BJ (cell line): ENCODE results near the gene MAP2K4. TPM values are rescaled to one million over a fixed set of nuclear protein-coding genes. Genes with fewer than 3 reads are reported as not detected.

ENCODE experiments used
- CTCF ChIA-PET: fragments of 350-600 bp; formaldehyde crosslinking; extraction: SDS; loops from one replicate; lab custom pipeline; 2021; ENCODE audit warnings: antibody characterized with exemption, inconsistent platforms; lab: Yijun Ruan, JAX
- POLR2A ChIA-PET: fragments of 300-600 bp; sonication (Branson Sonifier 250); formaldehyde crosslinking; extraction: SDS; loops from one replicate; lab custom pipeline; 2021; ENCODE audit warnings: antibody characterized with exemption; lab: Charles Lee
- DNase-seq: peaks from one replicate; pipeline ENCODE4 v3.0.0-alpha.2; 2011; ENCODE audit warnings: low read depth
- H3K27me3 ChIP-seq: 2 replicates; pipeline ENCODE4 v1.6.0; 2011; ENCODE audit warnings: low read length; ENCODE audit not compliant: control insufficient read depth, insufficient read depth
- H3K36me3 ChIP-seq: 2 replicates; pipeline ENCODE4 v1.5.1; 2011; ENCODE audit warnings: low read length; ENCODE audit not compliant: control insufficient read depth, insufficient read depth
- H3K4me3 ChIP-seq: 2 replicates; pipeline ENCODE4 v1.5.1; 2011; ENCODE audit warnings: low read depth, mild to moderate bottlenecking, control low read depth, low read length
- polyA plus RNA-seq: library from polyadenylated mRNA; depleted of rRNA; stranded (reverse); fragments of >200 nt; gene quantifications from 2 replicates; pipeline ENCODE4 v1.2.3, GENCODE V29; 2011
- TF ChIP-seq, protein P1 (sequence below): IDR thresholded peaks from 2 replicates; pipeline ENCODE4 v1.5.1; 2011; ENCODE audit warnings: low read depth, mild to moderate bottlenecking, control low read depth, inconsistent platforms, low read length, moderate library complexity; ENCODE audit not compliant: insufficient read depth

The MAP2K4 gene
- polyA plus RNA-seq, 1 experiment: 12.8 TPM

DNA sequence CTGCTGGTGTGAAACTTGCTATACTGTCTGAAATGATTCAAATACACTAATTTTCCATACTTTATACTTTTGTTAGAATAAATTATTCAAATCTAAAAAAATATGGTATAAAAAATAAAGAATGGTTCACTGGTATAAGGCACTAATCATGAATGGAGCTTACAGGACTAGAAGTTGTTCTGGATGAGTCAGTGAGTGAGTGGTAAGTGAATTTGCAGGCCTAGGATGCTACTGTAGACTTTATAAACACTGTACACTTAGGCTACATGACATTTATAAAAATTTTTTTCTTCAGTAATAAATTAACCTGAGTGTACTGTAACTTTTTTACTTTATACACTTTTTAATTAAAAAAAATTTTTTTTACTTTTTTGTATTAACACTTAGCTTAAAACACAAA, 95.5 kb downstream of the MAP2K4 start:
- ChIA-PET POLR2A (no interaction called here), CTCF (interaction anchor here (0.6 kb wide), 1 partner anchor 34 kb away, joined by 4 read pairs; no protein-coding TSS in a partner anchor)
- no peak for DNase-seq
- TF ChIP-seq, protein P1, sequence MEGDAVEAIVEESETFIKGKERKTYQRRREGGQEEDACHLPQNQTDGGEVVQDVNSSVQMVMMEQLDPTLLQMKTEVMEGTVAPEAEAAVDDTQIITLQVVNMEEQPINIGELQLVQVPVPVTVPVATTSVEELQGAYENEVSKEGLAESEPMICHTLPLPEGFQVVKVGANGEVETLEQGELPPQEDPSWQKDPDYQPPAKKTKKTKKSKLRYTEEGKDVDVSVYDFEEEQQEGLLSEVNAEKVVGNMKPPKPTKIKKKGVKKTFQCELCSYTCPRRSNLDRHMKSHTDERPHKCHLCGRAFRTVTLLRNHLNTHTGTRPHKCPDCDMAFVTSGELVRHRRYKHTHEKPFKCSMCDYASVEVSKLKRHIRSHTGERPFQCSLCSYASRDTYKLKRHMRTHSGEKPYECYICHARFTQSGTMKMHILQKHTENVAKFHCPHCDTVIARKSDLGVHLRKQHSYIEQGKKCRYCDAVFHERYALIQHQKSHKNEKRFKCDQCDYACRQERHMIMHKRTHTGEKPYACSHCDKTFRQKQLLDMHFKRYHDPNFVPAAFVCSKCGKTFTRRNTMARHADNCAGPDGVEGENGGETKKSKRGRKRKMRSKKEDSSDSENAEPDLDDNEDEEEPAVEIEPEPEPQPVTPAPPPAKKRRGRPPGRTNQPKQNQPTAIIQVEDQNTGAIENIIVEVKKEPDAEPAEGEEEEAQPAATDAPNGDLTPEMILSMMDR: no peak
- H3K27me3 ChIP-seq: no peaks in the 10 kb centered on the region
- H3K4me3 ChIP-seq: no peak overlapping the region
- peaks cover 4% of the 10 kb centered on the region; the same call in 1 of the 2 replicates for H3K36me3 ChIP-seq

DNA sequence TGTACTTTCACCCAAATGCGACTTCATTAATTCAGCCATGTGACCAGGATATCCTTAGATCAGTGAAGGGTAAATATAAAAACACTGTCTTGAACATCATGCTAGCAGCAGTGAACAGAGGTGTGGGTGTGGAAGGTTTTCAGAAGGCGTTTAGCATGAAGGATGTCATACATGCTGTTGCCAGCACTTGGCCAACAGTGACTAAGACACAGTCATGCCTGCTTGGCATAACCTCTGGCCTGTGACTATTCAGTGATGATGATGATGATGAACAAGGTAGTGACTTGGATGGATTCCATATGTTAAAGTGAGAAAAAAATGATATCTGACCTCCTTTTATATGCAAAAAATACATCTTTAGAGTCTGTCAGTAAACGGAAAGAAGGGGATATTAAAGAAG, 97.9 kb downstream of the MAP2K4 start:
- Histone ChIP-seq H3K4me3 (no peak overlapping the region), H3K27me3 (no peaks in the 10 kb centered on the region), H3K36me3 (0 out of 2 replicates have a peak, but pooled peaks cover 2% of the 10 kb centered on the region)
- ChIA-PET CTCF (interaction anchor here (1.4 kb wide), 1 partner anchor 18 kb away, joined by 3 read pairs; no protein-coding TSS in a partner anchor), POLR2A (interaction anchor here (0.6 kb wide), 1 partner anchor 17 kb away, joined by 3 read pairs; no protein-coding TSS in a partner anchor)
- TF ChIP-seq, protein P1: no peak
- no peak for DNase-seq

DNA sequence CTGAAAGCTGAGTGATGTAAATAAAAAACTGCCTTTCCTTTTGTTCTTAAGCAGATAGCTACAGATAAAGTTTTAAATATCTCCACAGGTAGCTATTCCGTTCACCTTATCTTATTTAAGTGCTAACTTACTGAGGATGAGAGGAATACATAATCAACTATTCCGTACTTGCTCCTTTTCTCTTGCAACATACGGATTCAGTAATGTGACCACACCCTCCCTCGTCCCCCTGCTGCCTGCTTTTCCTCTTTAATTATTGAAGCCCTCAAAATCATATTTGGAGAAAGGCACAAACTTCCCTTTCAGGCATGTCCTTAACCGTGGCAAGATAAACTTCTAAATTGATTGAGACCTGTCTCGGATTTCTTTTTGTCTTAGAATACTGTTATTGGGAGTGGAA, 101.4 kb downstream of the MAP2K4 start:
- DNase-seq: no peak
- ChIA-PET POLR2A (no interaction called here), CTCF (no interaction called here)
- TF ChIP-seq, protein P1: no peak
- no peak overlapping the region for H3K4me3 ChIP-seq
- H3K36me3 ChIP-seq: 0 out of 2 replicates have a peak, but pooled peaks cover 1% of the 10 kb centered on the region
- H3K27me3 ChIP-seq: no peaks in the 10 kb centered on the region

DNA sequence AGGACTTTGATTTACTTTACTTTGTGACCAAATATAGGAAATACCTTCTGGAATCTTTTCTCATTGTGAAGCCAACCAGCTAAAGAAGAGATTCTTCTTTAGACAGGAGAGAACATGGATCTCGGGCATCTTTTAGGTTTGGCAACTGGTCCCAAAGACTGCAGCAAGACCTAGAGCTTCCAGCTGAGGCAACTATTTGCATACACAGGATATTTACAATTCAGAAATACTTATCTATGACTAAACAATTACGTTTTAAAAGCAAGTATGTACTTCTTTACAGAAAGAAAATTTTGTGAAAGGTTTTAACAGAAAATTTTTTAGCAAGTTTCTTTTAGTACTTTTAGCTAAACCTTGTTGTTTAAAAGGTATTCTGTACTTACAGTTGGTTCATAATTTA, 106.5 kb downstream of the MAP2K4 start:
- H3K27me3 ChIP-seq: no peaks in the 10 kb centered on the region
- H3K36me3 ChIP-seq: peaks cover 3% of the 10 kb centered on the region; the same call in 1 of the 2 replicates
- TF ChIP-seq, protein P1: no peak
- H3K4me3 ChIP-seq: no peak overlapping the region
- ChIA-PET POLR2A (interaction anchor here (0.6 kb wide), 1 partner anchor 437 kb away, joined by 3 read pairs; no protein-coding TSS in a partner anchor), CTCF (interaction anchor here (0.9 to 1.4 kb wide), 3 partner anchors 9 to 14 kb away, joined by 3 read pairs; no protein-coding TSS in a partner anchor)
- no peak for DNase-seq

DNA sequence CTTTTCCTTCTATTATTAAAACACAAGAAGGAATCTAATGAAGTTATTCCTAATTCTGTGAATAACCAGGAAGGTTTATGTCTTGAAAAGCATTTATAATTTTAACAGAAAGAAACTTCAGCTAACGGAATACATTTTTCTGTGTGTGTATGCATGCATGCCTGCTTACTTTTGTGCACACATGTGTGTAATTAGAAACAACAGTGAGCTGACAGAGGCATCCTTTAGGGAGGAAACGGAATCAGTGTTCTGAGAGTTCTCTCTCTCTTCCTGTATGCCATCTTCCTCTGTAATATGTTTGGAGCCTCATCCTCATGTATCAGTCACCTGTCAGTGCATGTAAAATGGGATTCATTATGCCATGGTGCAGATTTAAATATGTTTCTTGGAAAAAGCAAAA, 107.0 kb downstream of the MAP2K4 start:
- TF ChIP-seq, protein P1: no peak
- POLR2A ChIA-PET: interaction anchor here (0.6 kb wide), 1 partner anchor 437 kb away, joined by 3 read pairs; no protein-coding TSS in a partner anchor
- peaks cover 3% of the 10 kb centered on the region; the same call in 1 of the 2 replicates for H3K36me3 ChIP-seq
- no peaks in the 10 kb centered on the region for H3K27me3 ChIP-seq
- no peak overlapping the region for H3K4me3 ChIP-seq
- no peak for DNase-seq
- CTCF ChIA-PET: interaction anchor here (1.0 kb wide), 1 partner anchor 12 kb away, joined by 3 read pairs; no protein-coding TSS in a partner anchor
